GM12878 (cell line): ENCODE data around the gene RAD51B. TPM values are rescaled to one million over a fixed set of nuclear protein-coding genes. Genes with fewer than 3 reads are reported as not detected.

Source experiments
- NFIC ChIP-seq: IDR thresholded peaks from 2 replicates; pipeline ENCODE4 v1.6.1; 2012; ENCODE audit warnings: low read depth, mild to moderate bottlenecking, inconsistent platforms, low read length, moderate library complexity
- SUPT20H ChIP-seq: IDR thresholded peaks from 2 replicates; pipeline ENCODE4 v1.6.1; 2011; ENCODE audit warnings: low read depth, mild to moderate bottlenecking, low read length, moderate library complexity, borderline replicate concordance; ENCODE audit not compliant: control insufficient read depth
- ZBTB33 ChIP-seq: fragments of 450-650 bp; IDR thresholded peaks from 2 replicates; pipeline ENCODE4 v1.6.1; 2017; ENCODE audit warnings: mild to moderate bottlenecking
- ZBTB4 ChIP-seq: fragments of 450-650 bp; formaldehyde crosslinking; IDR thresholded peaks from 2 replicates; pipeline ENCODE4 v1.4.0; 2022; ENCODE audit warnings: mild to moderate bottlenecking, moderate library complexity
- ZNF217 ChIP-seq: fragments of 450-650 bp; IDR thresholded peaks from 2 replicates; pipeline ENCODE4 v1.6.1; 2017; ENCODE audit warnings: antibody characterized with exemption, mild to moderate bottlenecking
- ZNF687 ChIP-seq: fragments of 450-650 bp; IDR thresholded peaks from 2 replicates; pipeline ENCODE4 v1.6.1; 2017; ENCODE audit warnings: mild to moderate bottlenecking, moderate library complexity
- ZSCAN29 ChIP-seq: fragments of 450-650 bp; IDR thresholded peaks from 2 replicates; pipeline ENCODE4 v1.6.1; 2017; ENCODE audit warnings: mild to moderate bottlenecking, moderate library complexity
- polyA plus RNA-seq, 11 experiments: library from polyadenylated mRNA; depleted of rRNA in 4 of 11; unstranded in 6 of 11; stranded (reverse) in 5 of 11; fragments of >200 nt; fragmentation: Nextera tagmentation in 4 of 11; fragmentation: Illumina TruSeq in 1 of 11; extraction: Ambion mirVana in 4 of 11; extraction: Trizol in 1 of 11; gene quantifications; 1 replicate in 1 of 11; 2 replicates in 10 of 11; pipeline versions ENCODE4 v1.2.1 to v1.2.3, GENCODE V29; 2011 to 2016; ENCODE audit warnings: inconsistent platforms in 2 of 11, missing spikeins in 2 of 11, low read depth in 1 of 11
- total RNA-seq, 4 experiments: library from RNA; depleted of rRNA in 3 of 4; stranded (reverse); fragments of >200 nt in 3 of 4; fragmentation: Illumina TruSeq in 1 of 4; extraction: Trizol in 1 of 4; gene quantifications; 2 replicates each; pipeline versions ENCODE4 v1.2.1 to v1.2.3, GENCODE V29; 2013 to 2021

Gene RAD51B
- total and polyA plus RNA-seq, 10 of the 15 experiments (the other 5 are each of a cell fraction or from before 2014, with no cell fraction given): 9.8 to 26.8 (median 21.3) TPM

GRCh38 chr14:68650404-68650994 is 830.9 kb downstream of the RAD51B start (continued):
- no peak for TF ChIP-seq ZBTB4 (CRISPR knock-in tag)
- no peak for TF ChIP-seq ZNF687
- TF ChIP-seq NFIC: no peak
- TF ChIP-seq ZNF217: no peak
- TF ChIP-seq ZBTB33: no peak
- no peak for TF ChIP-seq ZSCAN29
- TF ChIP-seq SUPT20H: no peak
